Heart left ventricle (tissue), 16 donors: Measurements from ENCODE around the gene PKM. TPM values are rescaled to one million over a fixed set of nuclear protein-coding genes. Genes with fewer than 3 reads are reported as not detected.

ENCODE experiments used
- ATAC-seq, 4 donors: fragments of 200-7000 bp; cut with Tn5 transposase; one replicate each; pipeline ENCODE4 v1.9.1; 2020 to 2022; ENCODE audit warnings: moderate library complexity in 4 of 4, mild to moderate bottlenecking in 3 of 4, moderate number of reproducible peaks in 1 of 4
- DNase-seq, 5 donors: peaks; one replicate each; pipeline ENCODE4 v3.0.0-alpha.2; 2020
- H3K27ac ChIP-seq, 12 donors: fragments of 200-600 bp; sonication (generic) in 4 of 12; one replicate each; pipeline versions ENCODE4 v1.5.0 to v1.8.0; 2016 to 2022; ENCODE audit warnings: mild to moderate bottlenecking in 2 of 12
- H3K27me3 ChIP-seq, 9 donors: fragments of 200-600 bp; sonication (generic) in 2 of 9; one replicate each; pipeline versions ENCODE4 v1.5.1 to v1.8.0; 2016 to 2022; ENCODE audit warnings: mild to moderate bottlenecking in 3 of 9
- H3K36me3 ChIP-seq, 9 donors: fragments of 200-600 bp; sonication (generic) in 2 of 9; one replicate each; pipeline versions ENCODE4 v1.5.0 to v1.8.0; 2018 to 2022; ENCODE audit warnings: mild to moderate bottlenecking in 2 of 9
- H3K4me1 ChIP-seq, 12 donors: fragments of 200-600 bp; sonication (generic) in 4 of 12; one replicate each; pipeline versions ENCODE4 v1.5.0 to v1.8.0; 2016 to 2022; ENCODE audit warnings: mild to moderate bottlenecking in 3 of 12
- H3K4me3 ChIP-seq, 12 donors: fragments of 200-600 bp; sonication (generic) in 4 of 12; one replicate each; pipeline versions ENCODE4 v1.5.0 to v1.8.0; 2017 to 2022; ENCODE audit warnings: mild to moderate bottlenecking in 9 of 12, moderate library complexity in 4 of 12
- H3K9me3 ChIP-seq, 12 donors: fragments of 200-600 bp; sonication (generic) in 4 of 12; one replicate each; pipeline versions ENCODE4 v1.5.0 to v1.8.0; 2016 to 2022; ENCODE audit warnings: mild to moderate bottlenecking in 1 of 12
- CTCF ChIP-seq, 12 donors: fragments of 200-600 bp; sonication (generic) in 4 of 12; IDR thresholded peaks; one replicate each; pipeline versions ENCODE4 v1.5.0 to v1.8.0; 2018 to 2022; ENCODE audit warnings: antibody characterized with exemption in 12 of 12, mild to moderate bottlenecking in 5 of 12
- POLR2A ChIP-seq, 2 donors: fragments of 450-650 bp; IDR thresholded peaks; one replicate each; pipeline ENCODE4 v1.6.1; 2017; ENCODE audit warnings: antibody characterized with exemption in 2 of 2, mild to moderate bottlenecking in 2 of 2, moderate library complexity in 2 of 2
- WGBS, 4 donors: extraction: QIAGEN DNeasy Blood & Tissue Kit in 2 of 4; methylation state at CpG; one replicate each; pipeline versions ENCODE4 v1.1.5 to v1.1.7; 2013 to 2018; 5-methylcytosine and 5-hydroxymethylcytosine counted together
- intact Hi-C, 10 donors: fragments of 100-400 bp; cut with DNase I; formaldehyde crosslinking; loops; one replicate each; pipeline versions ENCODE4 v1.11.1 to v1.14.2; 2022
- polyA plus RNA-seq, 2 donors: library from polyadenylated mRNA; stranded (reverse); fragments of 200-250 nt; gene quantifications; one replicate each; pipeline ENCODE4 v1.2.3, GENCODE V29; 2013
- total RNA-seq, 9 donors: library from RNA; depleted of rRNA in 2 of 9; stranded (reverse); fragments of >200 nt in 2 of 9; fragmentation: NEBNext Ultra II Directional in 3 of 9; extraction: Animal tissue kit (Norgen Biotek cat#: 25700) in 3 of 9; gene quantifications; one replicate each; pipeline versions ENCODE4 v1.1.0 to v1.2.4, GENCODE V29; 2016 to 2023
- donor health status: ischemic (EF 13 %, LVEDD 7.1; RV severe dilation, severe dysfunction).
- donor health status: healthy with polysubstance abuse.
- donor health status: DM: no; HTN: yes; CAD: no.
- donor health status: DM: no; HTN: no; CAD: no.
- donor health status: ischemic (EF 25% LVEDD 6.9; RV normal size, moderate dysfunction).
- donor health status: ischemic (EF 25% LVEDD 5.7; RV mildly dilated, moderate dysfunction).
- donor health status: healthy.
- donor health status: DM: yes; HTN: yes; CAD: no.
- donor health status: ischemic (EF 35%, LVEDD 5.7; RV mildly dilated, moderate dysfunction).
- donor health status: nonischemic (EF 11% LVEDD 7.7; RV severe dilation, severe dysfunction).
- donor health status: DM: yes; HTN: yes; CAD: no.
- donor health status: PGD.
- donor health status: ischemic (EF 29% LVEDD 5.4; RV normal size, mild dysfunction).
- donor health status: nonischemic (EF 23%, LVEDD 6.1; RV moderate dilation, normal function).

Gene PKM
- total and polyA plus RNA-seq, 11 donors: 602 to 1,279 (median 921) TPM

GRCh38 chr15:72182244-72182643 lies 48.7 kb downstream of the PKM start:
- intact Hi-C loops: no loop called here
- no peak for DNase-seq
- Histone ChIP-seq H3K9me3 (no peaks in the 10 kb centered on the region), H3K4me3 (no peak overlapping the region), H3K4me1 (peaks cover 0 to 28% (median 18%) of the 10 kb centered on the region in 12 donors), H3K27me3 (peaks cover 0 to 22% (median 7%) of the 10 kb centered on the region in 9 donors), H3K27ac (no peak overlapping the region), H3K36me3 (no peaks in the 10 kb centered on the region)
- ATAC-seq: no peak
- WGBS, 4 donors: 93 to 98% (median 94%) methylated on average over 3 of the region's 3 CpGs
- no peak for TF ChIP-seq CTCF (IDR thresholded peaks at IDR 0.05)
- TF ChIP-seq POLR2A (IDR thresholded peaks at IDR 0.05): no peak

GRCh38 chr15:72180761-72181324 lies 50.1 kb downstream of the PKM start:
- 88 to 95% (median 93%) methylated on average over 5 of the region's 5 CpGs for WGBS, 4 donors
- Histone ChIP-seq H3K27ac (no peak overlapping the region), H3K27me3 (peaks cover 0 to 22% (median 7%) of the 10 kb centered on the region in 9 donors)

DNA sequence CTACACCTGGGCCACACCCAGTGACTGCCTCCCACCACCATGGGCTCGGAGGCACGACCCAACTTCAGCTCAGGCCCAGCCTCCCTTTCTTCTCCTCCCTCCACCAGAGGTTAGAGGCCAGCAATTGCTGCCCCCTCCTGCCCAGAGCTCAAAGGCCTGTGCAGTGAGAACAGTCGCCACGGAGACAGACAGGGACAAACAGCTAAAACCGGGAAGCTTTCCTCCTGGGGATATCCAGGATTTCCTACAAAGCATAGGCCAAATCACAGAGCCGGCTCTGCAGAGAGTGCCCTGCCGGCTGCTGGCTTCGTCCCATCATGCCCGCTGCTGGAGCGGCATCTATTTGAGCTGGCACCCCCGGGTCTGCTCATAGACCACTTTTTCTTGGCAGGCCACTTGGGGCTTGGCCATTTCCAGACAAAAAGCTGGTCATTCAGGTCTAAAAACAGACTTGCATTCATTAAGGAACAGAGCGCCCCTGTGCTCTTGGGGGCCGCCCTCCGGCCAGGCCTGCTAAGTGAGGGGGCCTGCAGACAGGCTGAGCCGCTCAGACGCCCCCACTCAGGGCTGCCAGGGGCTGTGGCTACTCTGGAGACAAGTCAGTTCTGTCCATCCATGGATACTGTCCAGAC lies 50.9 kb downstream of the PKM start:
- ATAC-seq (peak in 3 of 4 donors; percentile 25 to 79 (median 32)), DNase-seq (peak in 1 of 5 donors; percentile 53)
- Histone ChIP-seq H3K4me3 (peak overlapping the region in 1 of 12 donors; percentile 1), H3K27me3 (peaks cover 0 to 16% (median 7%) of the 10 kb centered on the region in 9 donors), H3K36me3 (no peaks in the 10 kb centered on the region), H3K9me3 (no peaks in the 10 kb centered on the region), H3K4me1 (peaks cover 0 to 28% (median 18%) of the 10 kb centered on the region in 12 donors), H3K27ac (peak overlapping the region in 3 of 12 donors; percentile 19 to 29 (median 22))
- TF ChIP-seq POLR2A (IDR thresholded peaks at IDR 0.05) (no peak), CTCF (IDR thresholded peaks at IDR 0.05) (peak in 2 of 12 donors; percentile 15 to 17)
- intact Hi-C loops: no loop called here
- WGBS, 4 donors: 44 to 68% (median 55%) methylated on average over 14 to 16 of the region's 16 CpGs

More at GRCh38 chr15:72180761-72181324, 50.1 kb downstream of the PKM start:
- DNase-seq (no peak), ATAC-seq (no peak)
- Histone ChIP-seq H3K9me3 (no peaks in the 10 kb centered on the region), H3K36me3 (no peaks in the 10 kb centered on the region), H3K4me1 (peaks cover 0 to 28% (median 18%) of the 10 kb centered on the region in 12 donors), H3K4me3 (no peak overlapping the region)
- intact Hi-C loops: no loop called here
- no peak for TF ChIP-seq POLR2A (IDR thresholded peaks at IDR 0.05)
- TF ChIP-seq CTCF (IDR thresholded peaks at IDR 0.05): no peak

DNA sequence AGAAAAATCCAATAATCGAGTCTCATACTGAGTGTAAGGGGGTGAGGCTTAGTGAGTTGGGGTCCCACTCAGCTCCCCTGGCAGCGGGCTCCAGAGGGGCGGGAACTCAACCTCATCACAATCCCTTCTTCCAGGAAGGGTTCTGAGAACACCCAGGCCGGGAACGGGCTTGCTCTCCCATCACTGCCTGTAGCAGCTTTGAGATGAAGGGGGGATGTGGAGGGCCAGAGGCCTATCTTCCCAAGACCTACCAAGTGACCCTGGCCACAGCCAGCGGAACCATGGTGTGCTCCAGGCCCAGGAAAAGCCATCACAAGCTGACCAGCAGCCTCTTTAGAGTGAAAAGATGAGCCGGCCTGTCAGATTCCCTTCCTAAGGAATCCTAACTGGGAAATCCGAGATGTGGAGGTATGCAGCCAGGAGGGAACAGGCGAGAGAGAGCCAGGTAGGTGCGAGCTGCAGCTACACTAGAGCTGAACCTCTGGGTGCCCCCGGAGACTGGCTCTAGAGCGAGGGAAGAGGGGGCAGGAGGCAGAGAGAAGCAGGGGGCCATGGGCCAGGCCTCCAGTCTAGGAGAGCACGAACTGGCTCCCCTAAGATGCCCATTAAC lies 51.9 kb downstream of the PKM start:
- Histone ChIP-seq H3K27ac (peak overlapping the region in 1 of 12 donors; percentile 11), H3K27me3 (peaks cover 0 to 7% (median 2%) of the 10 kb centered on the region in 9 donors), H3K4me3 (no peak overlapping the region), H3K4me1 (peaks cover 0 to 23% (median 14%) of the 10 kb centered on the region in 12 donors), H3K9me3 (no peaks in the 10 kb centered on the region), H3K36me3 (no peaks in the 10 kb centered on the region)
- DNase-seq: no peak
- 87 to 96% (median 96%) methylated on average over 13 of the region's 13 CpGs for WGBS, 4 donors
- no peak for TF ChIP-seq CTCF (IDR thresholded peaks at IDR 0.05)
- intact Hi-C loops: no loop called here
- no peak for ATAC-seq
